K562 (cell line): ENCODE measurements around the gene ERVH48-1. TPM values are rescaled to one million over a fixed set of nuclear protein-coding genes. Genes with fewer than 3 reads are reported as not detected.
A peak's percentile ranks its signal among the peaks of the same experiment; 100 is the strongest.
"Not testable (repeated sequence)": the region's sequence is repeated elsewhere in the genome, so short reads cannot be mapped to it uniquely, and the experiment has no call there.

ENCODE experiments used
- ATAC-seq: fragments of 200-7000 bp; cut with Tn5 transposase; 3 replicates; pipeline ENCODE4 v1.9.1; 2020; ENCODE audit warnings: moderate library complexity
- BruUV-seq: library from RNA; stranded (reverse); fragments of 400-500 nt; replicated peaks from 2 replicates; lab custom pipeline; 2021; lab: Mats Ljungman, UMichigan
- CTCF ChIA-PET: fragments of 300-600 bp; formaldehyde crosslinking; extraction: SDS; loops from one replicate; lab custom pipeline; 2021; ENCODE audit warnings: low intra/inter-chr PET ratio; lab: Yijun Ruan, JAX
- POLR2A ChIA-PET: fragments of 300-600, 350-650 bp; sonication (Branson Sonifier 250); formaldehyde crosslinking; extraction: SDS; loops from one replicate; lab custom pipeline; 2021; ENCODE audit warnings: antibody characterized with exemption, inconsistent platforms; lab: Yijun Ruan, JAX
- DNase-seq, 4 experiments: peaks; one replicate each; pipeline versions ENCODE4 v3.0.0 to v3.0.0-alpha.2; 2011 to 2018; ENCODE audit warnings: low spot score in 3 of 4, mixed read lengths in 3 of 4; ENCODE audit errors: extremely low read depth in 1 of 4
- FAIRE-seq: peaks from 2 replicates; lab custom pipeline; 2011; peaks lifted over from hg19 to GRCh38; lab: Jason Lieb, UNC
- H2AFZ ChIP-seq: 2 replicates; pipeline ENCODE4 v1.6.0; 2011; ENCODE audit warnings: low read depth, low read length, control low read depth, inconsistent platforms
- H3K27ac ChIP-seq: fragments of 200-600 bp; 3 replicates; pipeline ENCODE4 v1.8.0; 2011; ENCODE audit warnings: low read depth, mild to moderate bottlenecking, control low read depth, inconsistent platforms, low read length, moderate library complexity, mixed read lengths; ENCODE audit errors: extremely low read depth
- H3K27me3 ChIP-seq, 2 experiments: fragments of 300-600 bp in 1 of 2; 2 replicates in 1 of 2; 3 replicates in 1 of 2; pipeline versions ENCODE4 v1.6.0 to v1.8.0; 2011; ENCODE audit warnings: inconsistent platforms in 2 of 2, low read length in 2 of 2, mild to moderate bottlenecking in 1 of 2, mixed read lengths in 1 of 2, moderate library complexity in 1 of 2; ENCODE audit not compliant: control insufficient read depth in 2 of 2, insufficient read depth in 2 of 2
- H3K36me3 ChIP-seq: fragments of 300-600 bp; 3 replicates; pipeline ENCODE4 v1.8.0; 2011; ENCODE audit warnings: mild to moderate bottlenecking, low read length, inconsistent platforms; ENCODE audit not compliant: control insufficient read depth, insufficient read depth
- H3K4me1 ChIP-seq, 2 experiments: fragments of 200-600 bp in 1 of 2; replicated peaks in 1 of 2; 2 replicates in 1 of 2; 3 replicates in 1 of 2; pipeline versions ENCODE4 v1.5.1 to v1.8.0; 2011; ENCODE audit warnings: inconsistent platforms in 2 of 2, low read length in 2 of 2, mild to moderate bottlenecking in 1 of 2, mixed read lengths in 1 of 2, moderate library complexity in 1 of 2; ENCODE audit not compliant: control insufficient read depth in 2 of 2, insufficient read depth in 2 of 2
- H3K4me2 ChIP-seq: 2 replicates; pipeline ENCODE4 v1.6.1; 2011; ENCODE audit warnings: low read length, control low read depth, inconsistent platforms, mixed read lengths; ENCODE audit not compliant: insufficient read depth
- H3K4me3 ChIP-seq: fragments of 200-600 bp; sonication (generic), shearing (Covaris generic); 2 replicates; pipeline ENCODE4 v1.5.1; 2016; ENCODE audit warnings: control low read depth, inconsistent platforms
- H3K79me2 ChIP-seq: fragments of 200-600 bp; 3 replicates; pipeline ENCODE4 v1.8.0; 2011; ENCODE audit warnings: low read length, inconsistent platforms; ENCODE audit not compliant: control insufficient read depth, insufficient read depth
- H3K9ac ChIP-seq, 2 experiments: 2 replicates each; pipeline versions ENCODE4 v1.6.0 to v1.6.1; 2011; ENCODE audit warnings: low read depth in 2 of 2, low read length in 2 of 2, control low read depth in 1 of 2, inconsistent platforms in 1 of 2, mild to moderate bottlenecking in 1 of 2, mixed read lengths in 1 of 2; ENCODE audit not compliant: insufficient read depth in 1 of 2
- H3K9me1 ChIP-seq: one replicate; pipeline ENCODE4 v1.6.0; 2011; ENCODE audit warnings: inconsistent platforms, mild to moderate bottlenecking, low read length, moderate library complexity; ENCODE audit not compliant: control insufficient read depth, insufficient read depth
- H3K9me3 ChIP-seq: replicated peaks from 2 replicates; pipeline ENCODE4 v1.5.1; 2011; ENCODE audit warnings: low read depth, low read length, inconsistent platforms; ENCODE audit not compliant: control insufficient read depth, insufficient read depth
- H4K20me1 ChIP-seq: replicated peaks from 2 replicates; pipeline ENCODE4 v1.6.1; 2011; ENCODE audit warnings: low read length, inconsistent platforms, mixed read lengths; ENCODE audit not compliant: control insufficient read depth, insufficient read depth
- MEIS2 ChIP-seq: fragments of 450-650 bp; IDR thresholded peaks from 2 replicates; pipeline ENCODE4 v1.6.1; 2014; ENCODE audit warnings: mild to moderate bottlenecking; ENCODE audit not compliant: partially characterized antibody
- RBM17 ChIP-seq: fragments of 200-400 bp; formaldehyde crosslinking; IDR thresholded peaks from 2 replicates; pipeline ENCODE4 v1.6.1; 2017; ENCODE audit warnings: low read depth, mild to moderate bottlenecking, low read length, borderline replicate concordance
- SMAD1 ChIP-seq: fragments of 150-350 bp; IDR thresholded peaks from 2 replicates; pipeline ENCODE4 v1.6.1; 2014; ENCODE audit warnings: low read length, low read depth; ENCODE audit not compliant: partially characterized antibody
- WGBS: fragments of 100-300 bp; shearing (Covaris generic); methylation state at CpG from one replicate; pipeline ENCODE4 v1.1.6; 2016; ENCODE audit warnings: low coverage, mixed read lengths; ENCODE audit not compliant: insufficient coverage; ENCODE audit errors: missing lambda C conversion rate; 5-methylcytosine and 5-hydroxymethylcytosine counted together
- in situ Hi-C: fragments of 300-500 bp; cut with MboI; formaldehyde crosslinking; loops from 4 replicates; pipeline ENCODE4 v1.15.0; 2018; ENCODE audit warnings: inconsistent platforms, mixed read lengths
- intact Hi-C: fragments of 100-400 bp; cut with micrococcal nuclease; formaldehyde crosslinking; loops from 2 replicates; pipeline ENCODE4 v1.14.2; 2022
- polyA plus RNA-seq, 8 experiments: library from polyadenylated mRNA; depleted of rRNA in 4 of 8; stranded (reverse) in 5 of 8; unstranded in 3 of 8; fragments of >200 nt; fragmentation: Nextera tagmentation in 2 of 8; fragmentation: Illumina TruSeq in 1 of 8; extraction: Ambion mirVana in 2 of 8; extraction: Trizol in 1 of 8; gene quantifications; 2 replicates each; pipeline versions ENCODE4 v1.2.1 to v1.2.3, GENCODE V29; 2011 to 2014; ENCODE audit warnings: inconsistent platforms in 1 of 8, missing spikeins in 1 of 8
- total RNA-seq, 7 experiments: library from RNA; depleted of rRNA in 6 of 7; stranded (reverse); fragments of >200 nt in 6 of 7; fragmentation: Illumina TruSeq in 2 of 7; extraction: Trizol in 2 of 7; gene quantifications; 2 replicates each; pipeline versions ENCODE4 v1.2.1 to v1.2.3, GENCODE V29; 2011 to 2021; ENCODE audit warnings: low replicate concordance in 1 of 7
- TF ChIP-seq, protein P1 (sequence below), 2 experiments: fragments of 450-650 bp in 1 of 2; sonication (generic) in 1 of 2; formaldehyde crosslinking in 1 of 2; IDR thresholded peaks; 2 replicates each; pipeline versions ENCODE4 v1.7.1 to v1.9.0; 2016 to 2022; ENCODE audit warnings: inconsistent platforms in 1 of 2, mild to moderate bottlenecking in 1 of 2, missing genetic modification reagents in 1 of 2
- TF ChIP-seq, protein P2 (sequence below), 2 experiments: fragments of 450-650 bp; IDR thresholded peaks; 2 replicates each; pipeline ENCODE4 v1.6.1; 2016
- TF ChIP-seq, protein P3 (sequence below): fragments of 450-650 bp; conservative IDR thresholded peaks from 2 replicates; pipeline ENCODE4 v1.6.1; 2016; ENCODE audit warnings: missing genetic modification characterization, low read depth, mild to moderate bottlenecking, missing compliant biosample characterization, moderate library complexity

Gene ERVH48-1
- total and polyA plus RNA-seq, 9 of the 15 experiments (the other 6 are each of a cell fraction or from before 2014, with no cell fraction given), result 0.08 to 0.49 (median 0.16) TPM; not detected in 3

DNA sequence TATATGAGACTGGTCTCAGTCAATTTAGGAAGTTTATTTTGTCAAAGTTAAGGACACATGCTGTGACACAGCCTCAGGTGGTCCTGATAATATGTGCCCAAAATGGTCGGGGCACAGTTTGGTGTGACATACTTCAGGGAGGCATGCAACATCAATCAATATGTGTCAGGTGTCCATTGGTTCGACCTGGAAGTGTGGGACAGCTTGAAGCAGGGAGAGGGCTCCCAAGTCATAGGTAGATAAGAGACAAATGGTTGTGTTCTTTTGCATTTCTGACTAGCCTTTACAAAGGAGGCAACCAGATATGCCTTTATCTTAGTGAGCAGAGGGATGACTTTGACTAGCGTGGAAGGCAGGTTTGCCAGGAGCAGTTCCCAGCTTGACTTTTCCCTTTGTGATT lies 4.5 kb upstream of the ERVH48-1 start (continued):
- TF ChIP-seq, protein P1, sequence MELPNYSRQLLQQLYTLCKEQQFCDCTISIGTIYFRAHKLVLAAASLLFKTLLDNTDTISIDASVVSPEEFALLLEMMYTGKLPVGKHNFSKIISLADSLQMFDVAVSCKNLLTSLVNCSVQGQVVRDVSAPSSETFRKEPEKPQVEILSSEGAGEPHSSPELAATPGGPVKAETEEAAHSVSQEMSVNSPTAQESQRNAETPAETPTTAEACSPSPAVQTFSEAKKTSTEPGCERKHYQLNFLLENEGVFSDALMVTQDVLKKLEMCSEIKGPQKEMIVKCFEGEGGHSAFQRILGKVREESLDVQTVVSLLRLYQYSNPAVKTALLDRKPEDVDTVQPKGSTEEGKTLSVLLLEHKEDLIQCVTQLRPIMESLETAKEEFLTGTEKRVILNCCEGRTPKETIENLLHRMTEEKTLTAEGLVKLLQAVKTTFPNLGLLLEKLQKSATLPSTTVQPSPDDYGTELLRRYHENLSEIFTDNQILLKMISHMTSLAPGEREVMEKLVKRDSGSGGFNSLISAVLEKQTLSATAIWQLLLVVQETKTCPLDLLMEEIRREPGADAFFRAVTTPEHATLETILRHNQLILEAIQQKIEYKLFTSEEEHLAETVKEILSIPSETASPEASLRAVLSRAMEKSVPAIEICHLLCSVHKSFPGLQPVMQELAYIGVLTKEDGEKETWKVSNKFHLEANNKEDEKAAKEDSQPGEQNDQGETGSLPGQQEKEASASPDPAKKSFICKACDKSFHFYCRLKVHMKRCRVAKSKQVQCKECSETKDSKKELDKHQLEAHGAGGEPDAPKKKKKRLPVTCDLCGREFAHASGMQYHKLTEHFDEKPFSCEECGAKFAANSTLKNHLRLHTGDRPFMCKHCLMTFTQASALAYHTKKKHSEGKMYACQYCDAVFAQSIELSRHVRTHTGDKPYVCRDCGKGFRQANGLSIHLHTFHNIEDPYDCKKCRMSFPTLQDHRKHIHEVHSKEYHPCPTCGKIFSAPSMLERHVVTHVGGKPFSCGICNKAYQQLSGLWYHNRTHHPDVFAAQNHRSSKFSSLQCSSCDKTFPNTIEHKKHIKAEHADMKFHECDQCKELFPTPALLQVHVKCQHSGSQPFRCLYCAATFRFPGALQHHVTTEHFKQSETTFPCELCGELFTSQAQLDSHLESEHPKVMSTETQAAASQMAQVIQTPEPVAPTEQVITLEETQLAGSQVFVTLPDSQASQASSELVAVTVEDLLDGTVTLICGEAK (IDR thresholded peaks at IDR 0.05), result 0 out of 2 replicates have a peak, but pooled peaks have one; percentile 24
- TF ChIP-seq, protein P1 (CRISPR knock-in tag; IDR thresholded peaks at IDR 0.05), result no peak
- TF ChIP-seq, protein P2, sequence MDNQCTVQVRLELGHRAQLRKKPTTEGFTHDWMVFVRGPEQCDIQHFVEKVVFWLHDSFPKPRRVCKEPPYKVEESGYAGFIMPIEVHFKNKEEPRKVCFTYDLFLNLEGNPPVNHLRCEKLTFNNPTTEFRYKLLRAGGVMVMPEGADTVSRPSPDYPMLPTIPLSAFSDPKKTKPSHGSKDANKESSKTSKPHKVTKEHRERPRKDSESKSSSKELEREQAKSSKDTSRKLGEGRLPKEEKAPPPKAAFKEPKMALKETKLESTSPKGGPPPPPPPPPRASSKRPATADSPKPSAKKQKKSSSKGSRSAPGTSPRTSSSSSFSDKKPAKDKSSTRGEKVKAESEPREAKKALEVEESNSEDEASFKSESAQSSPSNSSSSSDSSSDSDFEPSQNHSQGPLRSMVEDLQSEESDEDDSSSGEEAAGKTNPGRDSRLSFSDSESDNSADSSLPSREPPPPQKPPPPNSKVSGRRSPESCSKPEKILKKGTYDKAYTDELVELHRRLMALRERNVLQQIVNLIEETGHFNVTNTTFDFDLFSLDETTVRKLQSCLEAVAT (IDR thresholded peaks at IDR 0.05), result 0 out of 4 replicates have a peak, but pooled peaks of 1 of the 2 experiments have one; percentile 9
- TF ChIP-seq, protein P3, sequence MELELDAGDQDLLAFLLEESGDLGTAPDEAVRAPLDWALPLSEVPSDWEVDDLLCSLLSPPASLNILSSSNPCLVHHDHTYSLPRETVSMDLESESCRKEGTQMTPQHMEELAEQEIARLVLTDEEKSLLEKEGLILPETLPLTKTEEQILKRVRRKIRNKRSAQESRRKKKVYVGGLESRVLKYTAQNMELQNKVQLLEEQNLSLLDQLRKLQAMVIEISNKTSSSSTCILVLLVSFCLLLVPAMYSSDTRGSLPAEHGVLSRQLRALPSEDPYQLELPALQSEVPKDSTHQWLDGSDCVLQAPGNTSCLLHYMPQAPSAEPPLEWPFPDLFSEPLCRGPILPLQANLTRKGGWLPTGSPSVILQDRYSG (tag), result no peak
- TF ChIP-seq RBM17, result no peak
- TF ChIP-seq SMAD1, result no peak
- TF ChIP-seq MEIS2, result peak; percentile 95

DNA sequence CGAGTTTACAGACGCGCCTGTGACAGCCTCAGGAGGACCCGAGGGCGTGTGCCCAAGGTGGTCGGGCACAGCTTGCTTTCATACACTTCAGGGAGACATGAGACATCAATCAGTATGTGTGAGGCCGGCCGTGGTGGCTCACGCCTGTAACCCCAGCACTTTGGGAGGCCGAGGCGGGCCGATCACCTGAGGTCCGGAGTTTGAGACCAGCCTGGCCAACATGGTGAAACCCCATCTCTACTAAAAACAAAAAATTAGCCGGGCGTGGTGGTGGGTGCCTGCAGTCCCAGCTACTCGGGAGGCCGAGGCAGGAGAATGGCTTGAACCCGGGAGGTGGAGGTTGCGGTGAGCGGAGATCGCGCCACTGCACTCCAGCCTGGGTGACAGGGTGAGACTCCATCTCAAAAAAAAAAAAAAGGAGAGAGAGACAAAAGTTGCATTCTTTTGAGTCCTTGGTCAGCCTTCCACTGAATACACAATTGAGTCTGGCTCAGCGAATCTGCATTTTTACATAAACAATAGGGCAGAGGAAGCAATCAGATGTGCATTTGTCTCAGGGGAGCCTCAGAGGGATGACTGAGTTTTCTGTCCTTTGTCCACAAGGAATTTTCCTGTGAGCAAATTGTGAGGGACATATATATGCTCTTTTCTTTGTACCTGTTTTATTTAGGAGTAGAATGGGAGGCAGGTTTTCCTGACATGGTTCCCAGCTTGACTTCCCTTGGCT lies 2.2 kb upstream of the ERVH48-1 start:
- H3K4me2 ChIP-seq, H3K9ac ChIP-seq, CTCF ChIA-PET, H3K9me1 ChIP-seq, H3K79me2 ChIP-seq, ATAC-seq, BruUV-seq, H3K4me3 ChIP-seq, DNase-seq, H3K9me3 ChIP-seq, FAIRE-seq, H3K27me3 ChIP-seq, H4K20me1 ChIP-seq, intact Hi-C loops, H3K36me3 ChIP-seq, H2AFZ ChIP-seq, in situ Hi-C loops, H3K27ac ChIP-seq: not testable (repeated sequence)
- peaks cover 38 to 44% of the 10 kb centered on the region in 2 experiments for H3K4me1 ChIP-seq
- POLR2A ChIA-PET, result interaction anchor here (0.8 kb wide), 2 partner anchors 9 to 54 kb away, joined by 3 to 4 read pairs; no protein-coding TSS in a partner anchor
- 83% methylated on average over 21 of the region's 23 CpGs for WGBS
